Frontal cortex (tissue), 4 donors: ENCODE data around the gene BBS1. TPM values are rescaled to one million over a fixed set of nuclear protein-coding genes. Genes with fewer than 3 reads are reported as not detected.
"Not testable (repeated sequence)": the region's sequence is repeated elsewhere in the genome, so short reads cannot be mapped to it uniquely, and the experiment has no call there.

ENCODE experiments used
- DNase-seq, 2 donors: peaks; one replicate each; pipeline ENCODE4 v3.0.0; 2012; ENCODE audit warnings: low spot score in 2 of 2
- FAIRE-seq: peaks from 2 replicates; lab custom pipeline; 2012; peaks lifted over from hg19 to GRCh38; lab: Jason Lieb, UNC
- total RNA-seq: library from RNA; depleted of rRNA; stranded (reverse); fragments of >200 nt; gene quantifications from one replicate; pipeline ENCODE4 v1.2.3, GENCODE V29; 2014
- donor health status: control.
- donor health status: control.
- donor health status: control.

Gene BBS1
- total RNA-seq: 41.2 TPM

GRCh38 chr11:66510271-66510989 is at the start of gene BBS1:
Gene BBS1, plus strand, starts transcription at chr11:66510635. Its CDS starts 25 bp downstream, at chr11:66510660.
- FAIRE-seq (no peak), DNase-seq (peak; percentile 69 to 84)

GRCh38 chr11:66462010-66462409 is 48.4 kb upstream of the BBS1 start:
- FAIRE-seq (no peak), DNase-seq (no peak)

GRCh38 chr11:66462911-66463310 is 47.5 kb upstream of the BBS1 start:
- DNase-seq: no peak
- no peak for FAIRE-seq

GRCh38 chr11:66464116-66464515 is 46.3 kb upstream of the BBS1 start:
- FAIRE-seq: not testable (repeated sequence)

GRCh38 chr11:66464916-66465315 is 45.5 kb upstream of the BBS1 start:
- no peak for FAIRE-seq
- DNase-seq: no peak

More at GRCh38 chr11:66464116-66464515, 46.3 kb upstream of the BBS1 start:
- DNase-seq: not testable (repeated sequence)

GRCh38 chr11:66465373-66466224 is 44.8 kb upstream of the BBS1 start:
- FAIRE-seq: no peak

GRCh38 chr11:66466225-66467033 is 44.0 kb upstream of the BBS1 start, which contains the start of gene PELI3:
Gene PELI3, plus strand, starts transcription at chr11:66466905. Its CDS starts 1,224 bp downstream, at chr11:66468129.
- FAIRE-seq (no peak), DNase-seq (peak; percentile 95 to 100)

More at GRCh38 chr11:66465373-66466224, 44.8 kb upstream of the BBS1 start:
- no peak for DNase-seq

- peak in 1 of 2 donors; percentile 60 for DNase-seq
- no peak for FAIRE-seq
Observed at GRCh38 chr11:66467034-66467659, 43.3 kb upstream of the BBS1 start.

- FAIRE-seq (no peak), DNase-seq (peak in 1 of 2 donors; percentile 61)
Observed at GRCh38 chr11:66467756-66468155, 42.7 kb upstream of the BBS1 start.

GRCh38 chr11:66468691-66469090 is 41.7 kb upstream of the BBS1 start:
- DNase-seq: no peak
- FAIRE-seq: no peak

GRCh38 chr11:66469441-66469840 is 41.0 kb upstream of the BBS1 start:
- DNase-seq (no peak), FAIRE-seq (no peak)

GRCh38 chr11:66470015-66470414 is 40.4 kb upstream of the BBS1 start:
- FAIRE-seq: no peak

GRCh38 chr11:66471142-66471541 is 39.3 kb upstream of the BBS1 start:
- FAIRE-seq (no peak), DNase-seq (no peak)

More at GRCh38 chr11:66470015-66470414, 40.4 kb upstream of the BBS1 start:
- no peak for DNase-seq

- FAIRE-seq (no peak), DNase-seq (no peak)
Observed at GRCh38 chr11:66472054-66472453, 38.4 kb upstream of the BBS1 start.

GRCh38 chr11:66473167-66473566 is 37.3 kb upstream of the BBS1 start:
- DNase-seq (no peak), FAIRE-seq (no peak)

GRCh38 chr11:66473608-66474515 is 36.6 kb upstream of the BBS1 start:
- DNase-seq: no peak

GRCh38 chr11:66475349-66476172 is 34.9 kb upstream of the BBS1 start:
- no peak for FAIRE-seq

More at GRCh38 chr11:66473608-66474515, 36.6 kb upstream of the BBS1 start:
- no peak for FAIRE-seq

More at GRCh38 chr11:66475349-66476172, 34.9 kb upstream of the BBS1 start:
- DNase-seq: no peak
